Vagina (tissue), 2 donors: ENCODE results near the gene BEST1.

Experiments
- POLR2A ChIP-seq, 2 donors: fragments of 450-650 bp; IDR thresholded peaks; one replicate each; pipeline ENCODE4 v1.6.1; 2017; ENCODE audit warnings: antibody characterized with exemption in 2 of 2, mild to moderate bottlenecking in 2 of 2, moderate library complexity in 2 of 2
- POLR2AphosphoS5 ChIP-seq, 2 donors: sonication (generic); formaldehyde crosslinking; IDR thresholded peaks; one replicate each; pipeline ENCODE4 v1.9.0; 2017; ENCODE audit warnings: antibody characterized with exemption in 2 of 2, mild to moderate bottlenecking in 2 of 2, low read depth in 1 of 2; ENCODE audit not compliant: insufficient read depth in 1 of 2

- TF ChIP-seq POLR2A (IDR thresholded peaks at IDR 0.05) (no peak), POLR2AphosphoS5 (IDR thresholded peaks at IDR 0.05; ENCODE audit: insufficient read depth in 1 of 2, low read depth in 1 of 2) (no peak)
These were observed 5.0 kb upstream of the BEST1 start for GRCh38 chr11:61945191-61945590.
